ENCODE measurements around the gene CAB39.

Gene CAB39

DNA sequence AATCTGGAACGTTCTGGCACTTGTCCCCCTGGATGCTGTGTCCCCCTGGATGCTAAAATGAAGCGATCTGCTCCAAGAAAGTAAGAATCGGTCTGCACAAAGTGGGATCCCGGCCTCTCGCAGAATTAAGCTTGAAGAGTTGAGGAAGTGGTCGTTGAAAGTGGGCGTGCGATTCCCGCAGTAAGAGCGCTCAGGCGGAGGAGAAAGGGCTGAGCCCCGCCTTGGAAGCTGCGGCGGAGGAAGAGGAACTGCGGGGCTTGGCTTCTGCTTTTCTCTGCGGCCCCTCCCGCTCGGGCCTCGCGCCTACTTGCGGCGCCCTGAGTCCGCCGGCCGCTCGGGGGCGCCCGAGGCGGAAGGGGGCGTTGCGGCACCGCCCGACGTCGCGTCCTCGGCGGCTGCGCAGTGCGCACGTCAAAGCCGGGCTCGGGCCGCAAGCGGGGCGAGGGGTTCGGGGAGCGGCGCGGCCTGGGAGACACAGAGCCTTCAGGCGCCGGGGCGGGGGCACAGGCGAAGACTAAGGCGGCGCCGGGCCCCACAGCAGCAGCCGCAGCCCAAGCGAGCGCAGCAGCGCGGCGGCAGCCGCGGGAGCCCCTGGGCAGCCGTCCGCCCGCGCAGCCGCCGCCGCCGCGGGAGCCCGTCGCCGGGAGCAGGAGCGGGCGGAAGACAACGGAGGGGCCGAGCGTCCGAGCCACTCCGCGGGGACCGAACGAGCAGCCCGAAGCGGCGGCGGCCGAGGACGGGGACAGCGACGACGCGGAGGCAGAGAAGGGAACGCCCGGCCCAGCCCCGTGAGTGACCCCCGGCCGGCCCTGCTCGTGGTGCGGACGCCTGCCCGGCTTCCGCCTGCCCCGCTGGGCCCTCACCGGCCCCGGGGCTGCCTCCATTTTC is at the start of gene CAB39:
CAB39 (plus strand) TSS at position 400 of the 888 bp plus-strand sequence. CDS start 47,160 bp downstream, outside the sequence.
- DNase-seq (ENCODE audit: low read depth) = peak; percentile 93

GRCh38 chr2:230664128-230664527 is 48.5 kb upstream of the CAB39 start:
- no peak for DNase-seq (ENCODE audit: low read depth)

DNA sequence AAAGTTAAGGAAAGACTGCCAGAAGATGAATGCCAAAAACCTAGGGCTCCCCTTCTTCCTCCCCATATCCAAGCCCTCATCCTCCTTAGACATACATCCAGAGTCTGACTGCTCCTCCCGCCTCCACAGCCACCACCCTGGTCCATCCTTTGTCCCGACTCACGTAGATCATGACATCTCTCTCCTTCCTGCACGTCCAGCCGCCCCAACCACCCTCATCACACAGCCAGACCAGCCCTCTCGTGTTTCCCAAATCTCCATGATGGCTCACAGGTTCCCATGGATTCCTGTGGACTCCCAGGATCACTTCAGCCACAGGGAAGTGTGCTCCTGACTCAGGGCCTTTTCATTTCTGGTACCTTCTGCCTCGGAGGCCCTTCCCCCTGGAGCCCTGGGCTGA is 47.8 kb upstream of the CAB39 start:
- DNase-seq (ENCODE audit: low read depth) = no peak

- DNase-seq (ENCODE audit: low read depth) = no peak
Observed at GRCh38 chr2:230665263-230665691, 47.4 kb upstream of the CAB39 start.

- DNase-seq (ENCODE audit: low read depth) = no peak
Observed at GRCh38 chr2:230666446-230666845, 46.2 kb upstream of the CAB39 start.

- DNase-seq (ENCODE audit: low read depth) = peak; percentile 86
Observed at GRCh38 chr2:230666885-230667712, 45.5 kb upstream of the CAB39 start.

DNA sequence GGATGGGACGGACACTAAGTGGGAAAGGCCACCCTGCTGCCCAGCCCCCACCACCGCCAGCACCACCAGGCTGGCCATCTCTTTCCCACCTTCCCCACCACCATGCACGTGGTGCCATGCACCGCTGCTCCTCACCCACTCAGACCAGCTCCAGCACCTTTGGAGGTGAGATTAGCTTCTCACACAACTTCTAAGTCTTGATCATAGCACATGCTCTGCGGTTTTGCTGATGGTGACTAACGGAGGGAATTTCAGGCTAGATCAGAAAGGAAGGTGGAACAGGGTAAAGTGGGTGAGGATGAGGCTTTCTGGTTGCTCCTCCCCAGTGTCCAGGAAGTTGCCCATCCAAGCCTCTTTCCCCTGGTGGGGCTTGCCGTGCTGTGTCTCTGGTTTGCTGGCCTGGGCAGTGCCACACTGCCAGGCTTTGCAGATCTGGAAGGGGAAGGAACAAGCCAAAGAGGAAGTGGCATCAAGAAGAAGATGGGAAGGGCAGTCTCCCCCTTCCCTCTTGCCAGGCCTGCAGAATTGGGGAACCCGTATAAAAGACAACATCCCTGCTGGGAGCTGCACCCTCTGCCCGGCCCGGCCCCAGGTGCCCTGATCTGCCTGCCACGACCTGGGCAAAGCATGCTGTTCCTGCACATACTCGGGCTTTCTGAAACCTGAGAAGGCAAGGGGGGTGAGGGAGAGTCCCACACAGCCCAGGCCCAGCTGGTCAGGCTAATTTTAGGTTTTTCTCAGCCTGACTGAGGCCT is 44.3 kb upstream of the CAB39 start:
- DNase-seq (ENCODE audit: low read depth) = peak; percentile 36

DNA sequence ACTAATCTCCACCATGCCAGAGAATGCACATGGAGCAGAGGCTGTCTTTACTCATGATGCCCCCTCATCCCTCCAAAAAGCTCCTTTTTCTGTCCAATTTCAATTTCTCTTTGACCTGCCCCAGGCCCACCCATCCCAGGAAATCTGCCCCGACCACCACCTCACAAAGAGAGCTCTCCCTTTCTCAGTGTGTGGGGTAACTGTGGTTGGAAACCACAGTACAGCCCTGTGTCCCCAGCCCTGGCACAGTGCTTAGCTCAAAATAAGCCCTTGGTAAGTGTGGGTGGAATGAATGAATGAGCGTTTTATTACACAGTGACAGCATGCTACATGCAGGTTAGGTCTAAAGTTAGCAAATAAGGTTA is 43.7 kb upstream of the CAB39 start:
- DNase-seq (ENCODE audit: low read depth) = no peak

GRCh38 chr2:230669386-230669950 is 43.2 kb upstream of the CAB39 start:
- no peak for DNase-seq (ENCODE audit: low read depth)

GRCh38 chr2:230671117-230671516 is 41.5 kb upstream of the CAB39 start:
- DNase-seq (ENCODE audit: low read depth) = peak; percentile 87

GRCh38 chr2:230672836-230673235 is 39.8 kb upstream of the CAB39 start:
- DNase-seq (ENCODE audit: low read depth) = no peak

- no peak for DNase-seq (ENCODE audit: low read depth)
Observed at GRCh38 chr2:230674401-230674800, 38.2 kb upstream of the CAB39 start.

DNA sequence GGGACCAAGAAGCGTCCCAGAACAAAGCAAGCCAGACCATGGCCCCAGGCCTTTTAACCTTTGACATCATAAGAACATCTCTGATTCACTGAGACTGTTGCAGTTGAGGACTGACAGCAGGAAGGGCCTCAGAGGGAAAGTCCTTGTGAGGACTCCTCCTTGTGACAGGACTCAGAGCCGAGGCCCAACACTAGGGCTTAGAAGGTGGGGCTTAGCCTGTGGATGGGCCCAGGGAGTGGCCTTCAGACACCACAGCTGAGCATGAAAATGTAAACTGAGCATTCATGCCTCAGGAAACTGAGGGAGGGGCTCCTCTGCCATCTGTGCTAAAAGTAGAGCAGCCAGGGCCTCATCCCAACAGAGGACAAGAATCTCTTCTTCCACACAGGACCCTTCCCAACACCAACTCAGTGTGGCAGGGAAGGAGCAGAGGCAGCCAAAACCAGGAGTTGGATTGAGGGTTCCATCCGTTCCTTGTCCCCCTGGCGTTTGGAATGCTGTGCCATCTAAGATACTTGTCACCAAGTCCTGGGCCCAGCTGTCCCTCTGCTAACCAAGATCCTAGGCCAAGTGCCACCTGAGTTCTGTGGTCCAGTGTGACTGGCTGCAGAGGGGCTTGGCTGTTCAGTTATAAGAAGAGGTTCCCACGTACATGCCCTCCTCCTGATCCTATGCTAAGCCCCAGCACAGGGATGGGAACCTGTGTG is 37.5 kb upstream of the CAB39 start:
- no peak for DNase-seq (ENCODE audit: low read depth)

DNA sequence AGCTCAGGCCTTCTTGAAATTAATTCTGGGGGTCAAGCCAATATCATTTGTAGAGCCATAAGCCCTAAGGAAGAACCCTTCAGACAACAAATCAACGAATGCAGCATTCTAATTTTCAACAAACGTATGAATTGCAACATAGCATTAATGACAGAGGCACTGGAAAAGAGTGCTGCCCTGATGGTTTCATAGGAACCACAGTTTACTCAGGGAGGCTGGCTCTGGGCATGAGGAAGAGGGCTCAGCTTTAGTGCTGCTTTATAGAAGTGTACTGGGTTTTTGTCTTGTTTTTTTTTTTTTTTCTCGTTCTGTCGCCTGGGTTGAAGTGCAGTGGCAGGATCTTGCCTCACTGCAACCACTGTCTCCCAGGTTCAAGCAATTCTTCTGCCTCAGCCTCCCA is 36.1 kb upstream of the CAB39 start:
- DNase-seq (ENCODE audit: low read depth) = no peak

DNA sequence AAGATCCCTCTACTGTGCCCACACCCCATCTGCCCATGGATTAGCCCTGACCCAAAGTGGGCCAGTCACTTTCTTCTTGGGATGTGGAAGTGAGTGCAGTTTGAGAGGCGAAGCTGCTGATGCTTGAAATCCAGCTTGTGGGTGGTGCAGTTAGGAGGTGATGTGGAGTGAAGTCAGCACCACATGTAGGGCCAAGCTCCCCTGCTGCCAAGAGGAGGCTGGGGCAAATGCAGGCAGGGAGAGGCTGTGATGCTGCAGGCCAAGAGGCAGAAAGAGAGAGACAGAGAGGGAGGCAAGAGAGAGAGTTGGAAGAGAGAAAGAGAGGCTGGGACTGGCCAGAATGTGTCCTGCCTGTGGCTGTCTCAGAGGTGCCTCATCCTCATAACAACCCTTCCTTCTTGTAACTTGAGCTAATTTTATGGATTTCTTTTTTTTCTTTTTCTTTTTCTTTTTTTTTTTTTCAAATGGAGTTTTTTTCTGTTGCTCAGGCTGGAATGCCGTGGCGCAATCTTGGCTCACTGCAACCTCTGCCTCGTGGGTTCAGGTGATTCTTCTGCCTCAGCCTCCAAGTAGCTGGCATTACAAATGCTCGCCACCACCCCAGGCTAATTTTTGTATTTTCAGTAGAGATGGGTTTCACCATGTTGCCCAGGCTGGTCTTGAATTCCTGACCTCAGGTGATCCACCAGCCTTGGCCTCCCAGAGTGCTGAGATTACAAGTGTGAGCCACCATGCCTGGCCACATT is 35.3 kb upstream of the CAB39 start:
- DNase-seq (ENCODE audit: low read depth) = peak; percentile 62

DNA sequence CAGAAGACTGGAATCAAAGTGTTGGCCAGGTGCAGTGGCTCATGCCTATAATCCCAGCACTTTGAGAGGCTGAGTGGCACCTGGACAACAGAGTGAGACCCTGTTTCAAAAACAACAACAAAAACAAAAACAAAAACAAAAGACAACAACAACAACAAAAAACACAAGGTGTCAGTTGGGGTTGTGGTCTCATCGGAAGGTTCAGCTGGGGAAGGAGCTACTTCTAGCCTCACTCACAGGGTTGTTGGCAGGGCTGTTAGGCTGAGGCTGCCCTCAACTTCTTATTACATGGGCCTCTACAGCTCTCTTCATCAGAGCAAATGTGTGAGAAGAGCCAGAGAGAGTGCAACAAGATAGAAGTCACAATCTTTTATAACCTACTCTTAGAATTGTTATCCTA is 34.6 kb upstream of the CAB39 start:
- no peak for DNase-seq (ENCODE audit: low read depth)

DNA sequence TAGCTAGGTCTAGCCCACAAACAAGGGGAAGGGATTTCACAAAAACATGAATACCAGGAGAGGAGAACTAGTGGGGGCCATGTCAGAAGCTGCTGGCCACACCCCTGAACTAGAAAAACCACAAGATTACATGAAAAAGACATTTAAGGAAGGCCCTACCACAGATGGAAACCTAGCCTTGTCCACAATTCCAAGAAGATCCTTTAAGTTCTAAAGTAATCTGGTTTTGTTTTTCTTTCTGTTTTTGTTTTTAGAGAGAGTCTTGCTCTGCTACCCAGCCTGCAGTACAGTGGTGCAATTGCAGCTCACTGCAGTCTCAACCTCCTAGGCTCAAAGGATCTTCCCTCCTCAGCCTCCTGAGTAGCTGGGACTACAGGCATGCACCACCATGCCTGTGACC is 34.2 kb upstream of the CAB39 start:
- no peak for DNase-seq (ENCODE audit: low read depth)

DNA sequence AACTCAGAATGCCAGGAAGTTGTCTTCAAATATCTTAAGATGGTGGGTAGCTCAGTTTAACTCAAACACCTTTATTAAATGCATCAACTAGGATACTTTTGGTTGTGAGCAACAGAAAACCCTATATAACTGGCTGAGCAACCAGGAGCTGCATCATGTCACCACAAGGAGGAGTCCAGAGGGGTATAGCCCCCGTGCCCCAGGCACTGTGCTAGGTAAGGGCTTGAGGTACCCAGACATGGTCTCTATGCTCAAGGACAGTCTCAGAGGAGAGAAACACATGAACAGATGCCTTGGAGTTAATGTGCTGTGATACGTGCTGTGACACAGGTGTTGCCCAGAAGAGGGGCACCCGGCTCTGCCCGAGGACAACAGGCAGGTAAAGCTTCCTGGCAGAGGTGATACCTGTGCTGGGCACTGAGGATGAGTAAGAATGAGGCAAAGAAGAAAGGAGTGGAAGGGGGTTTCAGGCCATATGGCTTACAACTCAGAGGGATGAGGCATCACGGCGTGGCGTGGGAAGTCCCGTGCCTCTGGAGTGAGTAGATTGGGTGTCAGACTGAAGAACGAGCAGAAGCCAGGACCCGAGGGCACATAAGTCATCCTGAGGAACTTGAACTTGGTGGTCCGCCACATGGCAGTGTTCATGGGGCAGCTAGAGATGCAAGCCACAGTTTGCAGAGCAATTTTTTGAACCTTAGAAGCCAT is 32.0 kb upstream of the CAB39 start:
- DNase-seq (ENCODE audit: low read depth) = peak; percentile 99

DNA sequence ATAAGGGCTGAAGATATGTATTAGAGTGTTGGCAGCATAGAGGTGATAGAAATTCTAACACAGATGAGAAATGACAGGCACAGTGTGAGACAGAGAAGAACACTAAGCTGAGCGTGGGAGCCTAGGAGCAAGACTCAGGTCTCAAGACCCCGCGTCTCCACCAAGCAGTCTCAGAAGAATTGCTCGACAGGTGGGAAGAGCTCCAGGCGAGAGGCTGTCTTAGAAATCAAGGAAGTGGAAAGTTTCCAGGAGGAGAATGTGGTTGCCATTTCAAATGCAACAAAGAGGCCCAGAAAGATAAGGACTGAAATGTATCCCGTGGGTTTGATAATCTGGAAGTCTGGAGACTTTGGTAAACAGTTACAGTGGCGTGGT is 31.5 kb upstream of the CAB39 start:
- DNase-seq (ENCODE audit: low read depth) = no peak

DNA sequence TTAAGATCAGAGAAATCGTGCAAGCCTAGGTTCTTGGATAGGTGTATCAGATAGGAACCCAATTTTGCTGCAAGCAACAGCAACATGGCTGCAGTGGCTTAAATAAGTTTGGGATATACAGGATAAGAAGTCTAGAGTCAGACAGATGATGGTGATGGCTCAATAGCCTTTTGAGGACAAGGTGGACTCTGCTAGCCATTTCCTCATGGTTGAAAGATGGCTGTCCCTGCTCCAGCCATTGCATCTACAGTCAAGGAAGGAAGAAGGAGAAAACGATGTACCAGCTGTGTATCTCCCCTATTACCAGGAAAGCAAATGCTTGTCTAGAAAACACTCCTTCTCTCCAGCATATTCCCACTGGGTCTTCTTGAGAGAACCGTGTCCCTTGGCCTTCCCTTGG is 30.1 kb upstream of the CAB39 start:
- DNase-seq (ENCODE audit: low read depth) = no peak

All from ELR (cell line).